ENCODE data around the gene NKAIN4. TPM values are rescaled to one million over a fixed set of nuclear protein-coding genes. Genes with fewer than 3 reads are reported as not detected.

NKAIN4 gene
- total and polyA plus RNA-seq, 4 donors = 0.05 TPM; not detected in 3

- H3K27ac ChIP-seq (ENCODE audit: low read depth in 1 of 2, low read length in 2 of 2) = no peak overlapping the region
- H3K4me1 ChIP-seq (ENCODE audit: control insufficient read depth in 4 of 4, insufficient read depth in 4 of 4, low read length in 3 of 4) = no peaks in the 10 kb centered on the region
- no peak for DNase-seq (ENCODE audit: low spot score)
- 92% methylated on average over 19 of the region's 19 CpGs for WGBS
- no peaks in the 10 kb centered on the region for H3K9me3 ChIP-seq (ENCODE audit: control insufficient read depth in 4 of 4, low read length in 3 of 4)
- H3K9ac ChIP-seq (ENCODE audit: low read depth in 1 of 2, low read length in 2 of 2) = no peak overlapping the region
- TF ChIP-seq FOXA1 (IDR thresholded peaks at IDR 0.05) (no peak), SP1 (IDR thresholded peaks at IDR 0.05) (no peak), FOXA2 (IDR thresholded peaks at IDR 0.05) (no peak), REST (IDR thresholded peaks at IDR 0.05) (no peak), TAF1 (conservative IDR thresholded peaks at IDR 0.05) (no peak), GABPA (IDR thresholded peaks at IDR 0.05 in 1 of 2, conservative IDR thresholded peaks at IDR 0.05 in 1 of 2) (no peak)
- no peaks in the 10 kb centered on the region for H3K27me3 ChIP-seq (ENCODE audit: control insufficient read depth in 4 of 4, insufficient read depth in 4 of 4, low read length in 3 of 4)
- H3K36me3 ChIP-seq (ENCODE audit: control insufficient read depth in 4 of 4, insufficient read depth in 3 of 4, low read depth in 1 of 4, low read length in 3 of 4) = peaks cover 10 to 77% (median 18%) of the 10 kb centered on the region in 4 donors
- H3K4me3 ChIP-seq (ENCODE audit: low read depth in 1 of 3, low read length in 3 of 3) = no peak overlapping the region
Observed at GRCh38 chr20:63280929-63281545, 26.8 kb upstream of the NKAIN4 start.

DNA sequence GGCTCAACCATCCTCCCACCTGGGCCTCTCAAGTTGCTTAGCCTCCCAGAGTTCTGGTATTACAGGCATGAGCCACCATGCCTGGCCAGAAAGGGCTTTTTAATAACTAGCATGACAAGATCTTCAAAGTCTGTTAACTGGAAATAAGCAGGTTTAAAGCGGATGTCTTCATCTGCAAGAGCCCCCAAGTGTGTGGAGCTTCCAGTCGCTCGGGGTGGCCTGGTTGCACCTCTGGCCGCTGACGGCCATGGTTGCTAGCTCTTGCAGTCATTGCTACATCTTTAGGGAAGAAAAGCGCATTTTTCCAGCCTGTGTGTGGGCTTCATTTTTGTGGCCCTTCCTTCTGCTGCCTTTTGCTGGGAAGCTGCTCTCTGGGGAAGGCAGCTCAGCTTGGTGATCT, 26.1 kb upstream of the NKAIN4 start:
- Histone ChIP-seq H3K9ac (ENCODE audit: low read depth in 1 of 2, low read length in 2 of 2) (no peak overlapping the region), H3K36me3 (ENCODE audit: control insufficient read depth in 4 of 4, insufficient read depth in 3 of 4, low read depth in 1 of 4, low read length in 3 of 4) (peaks cover 8 to 78% (median 17%) of the 10 kb centered on the region in 4 donors), H3K27ac (ENCODE audit: low read depth in 1 of 2, low read length in 2 of 2) (no peak overlapping the region), H3K4me1 (ENCODE audit: control insufficient read depth in 4 of 4, insufficient read depth in 4 of 4, low read length in 3 of 4) (no peaks in the 10 kb centered on the region), H3K27me3 (ENCODE audit: control insufficient read depth in 4 of 4, insufficient read depth in 4 of 4, low read length in 3 of 4) (no peaks in the 10 kb centered on the region), H3K4me3 (ENCODE audit: low read depth in 1 of 3, low read length in 3 of 3) (no peak overlapping the region), H3K9me3 (ENCODE audit: control insufficient read depth in 4 of 4, low read length in 3 of 4) (no peaks in the 10 kb centered on the region)
- DNase-seq (ENCODE audit: low spot score) = no peak
- 97% methylated on average over 6 of the region's 6 CpGs for WGBS
- TF ChIP-seq HNF4A (conservative IDR thresholded peaks at IDR 0.05) (no peak), FOXA2 (IDR thresholded peaks at IDR 0.05) (no peak), REST (IDR thresholded peaks at IDR 0.05) (no peak), YY1 (IDR thresholded peaks at IDR 0.05) (no peak), FOXA1 (IDR thresholded peaks at IDR 0.05) (no peak), SP1 (IDR thresholded peaks at IDR 0.05) (no peak), TAF1 (conservative IDR thresholded peaks at IDR 0.05) (no peak), NR2F2 (IDR thresholded peaks at IDR 0.05) (no peak), RAD21 (IDR thresholded peaks at IDR 0.05) (no peak), ATF3 (IDR thresholded peaks at IDR 0.05) (no peak)
- TF ChIP-seq, protein P1, sequence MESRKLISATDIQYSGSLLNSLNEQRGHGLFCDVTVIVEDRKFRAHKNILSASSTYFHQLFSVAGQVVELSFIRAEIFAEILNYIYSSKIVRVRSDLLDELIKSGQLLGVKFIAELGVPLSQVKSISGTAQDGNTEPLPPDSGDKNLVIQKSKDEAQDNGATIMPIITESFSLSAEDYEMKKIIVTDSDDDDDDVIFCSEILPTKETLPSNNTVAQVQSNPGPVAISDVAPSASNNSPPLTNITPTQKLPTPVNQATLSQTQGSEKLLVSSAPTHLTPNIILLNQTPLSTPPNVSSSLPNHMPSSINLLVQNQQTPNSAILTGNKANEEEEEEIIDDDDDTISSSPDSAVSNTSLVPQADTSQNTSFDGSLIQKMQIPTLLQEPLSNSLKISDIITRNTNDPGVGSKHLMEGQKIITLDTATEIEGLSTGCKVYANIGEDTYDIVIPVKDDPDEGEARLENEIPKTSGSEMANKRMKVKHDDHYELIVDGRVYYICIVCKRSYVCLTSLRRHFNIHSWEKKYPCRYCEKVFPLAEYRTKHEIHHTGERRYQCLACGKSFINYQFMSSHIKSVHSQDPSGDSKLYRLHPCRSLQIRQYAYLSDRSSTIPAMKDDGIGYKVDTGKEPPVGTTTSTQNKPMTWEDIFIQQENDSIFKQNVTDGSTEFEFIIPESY (IDR thresholded peaks at IDR 0.05) = no peak
- TF ChIP-seq, protein P2, sequence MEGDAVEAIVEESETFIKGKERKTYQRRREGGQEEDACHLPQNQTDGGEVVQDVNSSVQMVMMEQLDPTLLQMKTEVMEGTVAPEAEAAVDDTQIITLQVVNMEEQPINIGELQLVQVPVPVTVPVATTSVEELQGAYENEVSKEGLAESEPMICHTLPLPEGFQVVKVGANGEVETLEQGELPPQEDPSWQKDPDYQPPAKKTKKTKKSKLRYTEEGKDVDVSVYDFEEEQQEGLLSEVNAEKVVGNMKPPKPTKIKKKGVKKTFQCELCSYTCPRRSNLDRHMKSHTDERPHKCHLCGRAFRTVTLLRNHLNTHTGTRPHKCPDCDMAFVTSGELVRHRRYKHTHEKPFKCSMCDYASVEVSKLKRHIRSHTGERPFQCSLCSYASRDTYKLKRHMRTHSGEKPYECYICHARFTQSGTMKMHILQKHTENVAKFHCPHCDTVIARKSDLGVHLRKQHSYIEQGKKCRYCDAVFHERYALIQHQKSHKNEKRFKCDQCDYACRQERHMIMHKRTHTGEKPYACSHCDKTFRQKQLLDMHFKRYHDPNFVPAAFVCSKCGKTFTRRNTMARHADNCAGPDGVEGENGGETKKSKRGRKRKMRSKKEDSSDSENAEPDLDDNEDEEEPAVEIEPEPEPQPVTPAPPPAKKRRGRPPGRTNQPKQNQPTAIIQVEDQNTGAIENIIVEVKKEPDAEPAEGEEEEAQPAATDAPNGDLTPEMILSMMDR (IDR thresholded peaks at IDR 0.05; ENCODE audit: low read depth, low read length, missing input control) = no peak
- TF ChIP-seq, protein P3, sequence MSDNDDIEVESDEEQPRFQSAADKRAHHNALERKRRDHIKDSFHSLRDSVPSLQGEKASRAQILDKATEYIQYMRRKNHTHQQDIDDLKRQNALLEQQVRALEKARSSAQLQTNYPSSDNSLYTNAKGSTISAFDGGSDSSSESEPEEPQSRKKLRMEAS (IDR thresholded peaks at IDR 0.05) = no peak
